Liver (tissue), 9 donors: ENCODE results near the gene OTOP2. TPM values are rescaled to one million over a fixed set of nuclear protein-coding genes. Genes with fewer than 3 reads are reported as not detected.
"Not testable (repeated sequence)": the region's sequence is repeated elsewhere in the genome, so short reads cannot be mapped to it uniquely, and the experiment has no call there.

Experiments used
- DNase-seq: peaks from one replicate; pipeline ENCODE4 v3.0.0-alpha.2; 2017; ENCODE audit warnings: low spot score
- H3K27ac ChIP-seq, 2 donors: one replicate each; pipeline ENCODE4 v1.7.0; 2013; ENCODE audit warnings: inconsistent platforms in 2 of 2, low read length in 2 of 2, control low read depth in 1 of 2, low read depth in 1 of 2, mild to moderate bottlenecking in 1 of 2
- H3K27me3 ChIP-seq, 4 donors: one replicate each; pipeline versions ENCODE4 v1.6.1 to v1.7.0; 2013; ENCODE audit warnings: low read length in 3 of 4, inconsistent platforms in 1 of 4, mild to moderate bottlenecking in 1 of 4, moderate library complexity in 1 of 4; ENCODE audit not compliant: control insufficient read depth in 4 of 4, insufficient read depth in 4 of 4
- H3K36me3 ChIP-seq, 4 donors: one replicate each; pipeline versions ENCODE4 v1.6.1 to v1.7.0; 2013; ENCODE audit warnings: low read length in 3 of 4, mild to moderate bottlenecking in 3 of 4, low read depth in 1 of 4, moderate library complexity in 1 of 4; ENCODE audit not compliant: control insufficient read depth in 4 of 4, insufficient read depth in 3 of 4
- H3K4me1 ChIP-seq, 4 donors: one replicate each; pipeline versions ENCODE4 v1.6.1 to v1.7.0; 2013; ENCODE audit warnings: low read length in 3 of 4, mild to moderate bottlenecking in 3 of 4, moderate library complexity in 1 of 4; ENCODE audit not compliant: control insufficient read depth in 4 of 4, insufficient read depth in 4 of 4
- H3K4me3 ChIP-seq, 3 donors: one replicate each; pipeline versions ENCODE4 v1.6.1 to v1.7.0; 2013; ENCODE audit warnings: low read length in 3 of 3, control low read depth in 1 of 3, low read depth in 1 of 3, mild to moderate bottlenecking in 1 of 3
- H3K9ac ChIP-seq, 2 donors: one replicate each; pipeline ENCODE4 v1.7.0; 2013; ENCODE audit warnings: low read length in 2 of 2, mild to moderate bottlenecking in 2 of 2, moderate library complexity in 2 of 2, control low read depth in 1 of 2, low read depth in 1 of 2
- H3K9me3 ChIP-seq, 4 donors: one replicate each; pipeline versions ENCODE4 v1.6.1 to v1.7.0; 2013; ENCODE audit warnings: low read length in 3 of 4; ENCODE audit not compliant: control insufficient read depth in 4 of 4
- FOXA2 ChIP-seq: IDR thresholded peaks from 2 replicates; pipeline ENCODE4 v1.6.1; 2016; ENCODE audit warnings: antibody characterized with exemption
- WGBS: extraction: QIAGEN DNeasy Blood & Tissue Kit; methylation state at CpG from one replicate; pipeline ENCODE4 v1.1.7; 2013; 5-methylcytosine and 5-hydroxymethylcytosine counted together
- polyA plus RNA-seq, 2 donors: library from polyadenylated mRNA; stranded (reverse) in 1 of 2; unstranded in 1 of 2; fragments of 200-250 nt in 1 of 2; fragments of >200 nt in 1 of 2; fragmentation: Nextera tagmentation in 1 of 2; extraction: Ambion mirVana in 1 of 2; gene quantifications; one replicate each; pipeline versions ENCODE4 v1.2.1 to v1.2.3, GENCODE V29; 2013 to 2015
- total RNA-seq, 2 donors: library from RNA; depleted of rRNA; stranded (reverse); fragments of >200 nt; gene quantifications; one replicate each; pipeline ENCODE4 v1.2.3, GENCODE V29; 2014
- donor health status: healthy.
- donor health status: healthy.
- donor health status: healthy.
- donor health status: healthy.
- donor health status: healthy.

Gene OTOP2
- total and polyA plus RNA-seq, 4 donors: not detected

GRCh38 chr17:74981979-74982662 is 58.0 kb downstream of the OTOP2 start (continued):
- no peak for TF ChIP-seq FOXA2

- Histone ChIP-seq H3K27ac (peak overlapping the region; percentile 75 to 78), H3K9ac (peak overlapping the region in 1 of 2 donors; percentile 31), H3K4me3 (peak overlapping the region in 2 of 3 donors; percentile 27 to 43), H3K4me1 (peaks cover 7 to 20% (median 13%) of the 10 kb centered on the region in 4 donors)
- DNase-seq, H3K9me3 ChIP-seq, H3K36me3 ChIP-seq, H3K27me3 ChIP-seq: not testable (repeated sequence)
- 37% methylated on average over 14 of the region's 14 CpGs for WGBS
Observed at GRCh38 chr17:74982663-74983313, 58.7 kb downstream of the OTOP2 start.

Other genes with a start within 250 kb of the OTOP2 start
- gene CD300LF, start 211.3 kb upstream of the OTOP2 start, total RNA-seq: 1 to 10 TPM; 1.5 to 1.9 TPM
- gene CD300LF, start 211.3 kb upstream of the OTOP2 start, polyA plus RNA-seq: under 1 TPM; 0.13 to 0.55 TPM
- 1 to 10 TPM; 5.1 to 5.3 TPM for gene RAB37, start 187.0 kb upstream of the OTOP2 start, total RNA-seq
- 1 to 10 TPM; 5.9 to 8.8 TPM for gene RAB37, start 187.0 kb upstream of the OTOP2 start, polyA plus RNA-seq
- gene NHERF1, start 175.6 kb upstream of the OTOP2 start, total RNA-seq: 10 to 100 TPM; 38.1 to 84.1 TPM
- gene NHERF1, start 175.6 kb upstream of the OTOP2 start, polyA plus RNA-seq: 100 to 1,000 TPM; 105 to 160 TPM
- 10 to 100 TPM in 1 of 2 donors, 1 to 10 TPM in 1; 8.1 to 25.5 TPM for gene NAT9, start 147.9 kb upstream of the OTOP2 start, total RNA-seq
- gene NAT9, start 147.9 kb upstream of the OTOP2 start, polyA plus RNA-seq: 10 to 100 TPM; 15.7 to 18.4 TPM
- gene GRIN2C, start 64.4 kb upstream of the OTOP2 start, total RNA-seq: under 1 TPM in 1 of 2 donors, not detected in 1; 0.09 TPM
- gene GRIN2C, start 64.4 kb upstream of the OTOP2 start, polyA plus RNA-seq: under 1 TPM; 0.03 to 0.10 TPM
- 1 to 10 TPM; 3.9 to 5.3 TPM for gene FDXR, start 51.3 kb upstream of the OTOP2 start, total RNA-seq
- 10 to 100 TPM in 1 of 2 donors, 1 to 10 TPM in 1; 3.9 to 10.1 TPM for gene FDXR, start 51.3 kb upstream of the OTOP2 start, polyA plus RNA-seq
- gene FADS6, start 30.6 kb upstream of the OTOP2 start, total RNA-seq: 1 to 10 TPM in 1 of 2 donors, not detected in 1; 7.1 TPM
- gene FADS6, start 30.6 kb upstream of the OTOP2 start, polyA plus RNA-seq: 1 to 10 TPM; 2.1 to 4.2 TPM
- gene USH1G, start 1.0 kb upstream of the OTOP2 start, total RNA-seq: under 1 TPM in 1 of 2 donors, not detected in 1; under 0.01 TPM
- gene USH1G, start 1.0 kb upstream of the OTOP2 start, polyA plus RNA-seq: not detected
- not detected for gene OTOP3, start 11.6 kb downstream of the OTOP2 start, total RNA-seq
- gene OTOP3, start 11.6 kb downstream of the OTOP2 start, polyA plus RNA-seq: not detected
- gene HID1, start 48.5 kb downstream of the OTOP2 start, total RNA-seq: 1 to 10 TPM; 2.7 to 6.2 TPM
- gene HID1, start 48.5 kb downstream of the OTOP2 start, polyA plus RNA-seq: 1 to 10 TPM; 3.5 to 3.8 TPM
- 1 to 10 TPM in 1 of 2 donors, under 1 TPM in 1; 0.70 to 1.5 TPM for gene CDR2L, start 63.4 kb downstream of the OTOP2 start, total RNA-seq
- 1 to 10 TPM in 1 of 2 donors, under 1 TPM in 1; 0.78 to 1.1 TPM for gene CDR2L, start 63.4 kb downstream of the OTOP2 start, polyA plus RNA-seq
- 10 to 100 TPM; 20.5 to 29.9 TPM for gene MRPL58, start 88.4 kb downstream of the OTOP2 start, total RNA-seq
- 10 to 100 TPM; 36.9 to 47.0 TPM for gene MRPL58, start 88.4 kb downstream of the OTOP2 start, polyA plus RNA-seq
- 100 to 1,000 TPM; 102 to 128 TPM for gene ATP5PD, start 122.7 kb downstream of the OTOP2 start, total RNA-seq
- 100 to 1,000 TPM; 241 to 378 TPM for gene ATP5PD, start 122.7 kb downstream of the OTOP2 start, polyA plus RNA-seq
- 1 to 10 TPM; 5.6 to 8.2 TPM for gene KCTD2, start 123.0 kb downstream of the OTOP2 start, total RNA-seq
- 1 to 10 TPM; 2.4 to 7.1 TPM for gene KCTD2, start 123.0 kb downstream of the OTOP2 start, polyA plus RNA-seq
- 1 to 10 TPM; 3.0 to 4.5 TPM for gene SLC16A5, start 163.7 kb downstream of the OTOP2 start, total RNA-seq
- 1 to 10 TPM; 1.0 to 2.1 TPM for gene SLC16A5, start 163.7 kb downstream of the OTOP2 start, polyA plus RNA-seq
- 1 to 10 TPM; 1.7 to 3.1 TPM for gene ARMC7, start 185.7 kb downstream of the OTOP2 start, total RNA-seq
- gene ARMC7, start 185.7 kb downstream of the OTOP2 start, polyA plus RNA-seq: 1 to 10 TPM; 4.3 to 6.6 TPM
- 10 to 100 TPM; 13.6 to 27.2 TPM for gene NT5C, start 207.5 kb downstream of the OTOP2 start, total RNA-seq
- gene NT5C, start 207.5 kb downstream of the OTOP2 start, polyA plus RNA-seq: 10 to 100 TPM; 22.5 to 26.4 TPM
- gene JPT1, start 230.2 kb downstream of the OTOP2 start, total RNA-seq: 10 to 100 TPM; 20.5 to 47.8 TPM
- gene JPT1, start 230.2 kb downstream of the OTOP2 start, polyA plus RNA-seq: 10 to 100 TPM; 41.1 to 46.8 TPM